Panc1 (cell line): Measurements from ENCODE around the gene ABCB6.

ENCODE experiments used
- CTCF ChIP-seq: fragments of 450-650 bp; IDR thresholded peaks from 2 replicates; pipeline ENCODE4 v1.5.1; 2017; ENCODE audit warnings: mild to moderate bottlenecking
- POLR2AphosphoS5 ChIP-seq: IDR thresholded peaks from 2 replicates; pipeline ENCODE4 v1.6.1; 2012; ENCODE audit warnings: mild to moderate bottlenecking, low read depth, low read length, moderate library complexity
- SIN3A ChIP-seq: IDR thresholded peaks from 2 replicates; pipeline ENCODE4 v1.6.1; 2012; ENCODE audit warnings: low read depth, mild to moderate bottlenecking, low read length, moderate library complexity, borderline replicate concordance; ENCODE audit not compliant: insufficient read depth
- TCF7L2 ChIP-seq: IDR thresholded peaks from 2 replicates; pipeline ENCODE4 v1.6.1; 2011; ENCODE audit warnings: mild to moderate bottlenecking, low read depth, low read length, inconsistent platforms
- TF ChIP-seq, protein P1 (sequence below), 2 experiments: IDR thresholded peaks; 2 replicates each; pipeline ENCODE4 v1.6.1; 2011 to 2012; ENCODE audit warnings: low read depth in 2 of 2, control low read depth in 1 of 2, low read length in 1 of 2, mild to moderate bottlenecking in 1 of 2, moderate library complexity in 1 of 2; ENCODE audit not compliant: insufficient read depth in 1 of 2

DNA sequence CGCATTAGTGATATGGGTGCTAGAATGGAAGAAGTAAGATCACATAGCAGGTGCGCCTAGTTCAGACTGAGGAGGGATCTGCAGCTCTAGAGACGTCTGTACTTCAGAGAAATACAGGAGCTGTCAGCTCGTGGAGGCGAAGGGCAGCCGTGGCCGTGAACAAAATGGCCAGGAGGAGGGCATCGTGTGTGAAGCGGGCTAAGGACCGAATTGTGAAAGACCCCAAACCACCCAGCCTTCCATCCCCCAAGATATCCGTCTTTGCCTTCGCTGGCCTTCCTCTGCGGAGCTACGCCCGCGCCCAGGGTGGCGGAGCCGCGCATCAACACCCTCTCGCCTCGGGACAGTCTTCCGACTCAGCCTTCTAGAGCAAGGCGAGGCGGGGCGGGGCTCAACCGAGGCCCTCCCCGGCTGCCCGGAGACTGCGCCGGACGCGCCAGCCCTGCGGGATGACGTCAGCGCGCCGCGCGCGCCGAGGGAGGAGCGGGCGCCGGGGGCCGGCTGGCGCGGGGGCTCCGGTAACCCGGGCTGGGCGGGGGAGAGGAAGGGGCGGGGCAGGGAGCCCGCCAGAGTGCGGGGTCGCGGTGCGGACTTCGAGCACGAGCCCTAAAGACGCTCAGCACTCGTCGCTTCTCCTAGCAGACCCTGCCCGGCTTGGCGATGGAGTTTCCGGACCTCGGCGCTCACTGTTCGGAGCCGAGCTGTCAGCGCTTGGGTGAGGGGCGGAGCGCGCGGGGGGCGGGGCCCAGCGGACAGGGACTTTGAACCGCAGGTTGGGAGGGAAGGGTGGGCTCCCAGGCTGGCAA lies 12.2 kb downstream of the ABCB6 start, which contains the start of gene ZFAND2B:
- TF ChIP-seq, protein P1, sequence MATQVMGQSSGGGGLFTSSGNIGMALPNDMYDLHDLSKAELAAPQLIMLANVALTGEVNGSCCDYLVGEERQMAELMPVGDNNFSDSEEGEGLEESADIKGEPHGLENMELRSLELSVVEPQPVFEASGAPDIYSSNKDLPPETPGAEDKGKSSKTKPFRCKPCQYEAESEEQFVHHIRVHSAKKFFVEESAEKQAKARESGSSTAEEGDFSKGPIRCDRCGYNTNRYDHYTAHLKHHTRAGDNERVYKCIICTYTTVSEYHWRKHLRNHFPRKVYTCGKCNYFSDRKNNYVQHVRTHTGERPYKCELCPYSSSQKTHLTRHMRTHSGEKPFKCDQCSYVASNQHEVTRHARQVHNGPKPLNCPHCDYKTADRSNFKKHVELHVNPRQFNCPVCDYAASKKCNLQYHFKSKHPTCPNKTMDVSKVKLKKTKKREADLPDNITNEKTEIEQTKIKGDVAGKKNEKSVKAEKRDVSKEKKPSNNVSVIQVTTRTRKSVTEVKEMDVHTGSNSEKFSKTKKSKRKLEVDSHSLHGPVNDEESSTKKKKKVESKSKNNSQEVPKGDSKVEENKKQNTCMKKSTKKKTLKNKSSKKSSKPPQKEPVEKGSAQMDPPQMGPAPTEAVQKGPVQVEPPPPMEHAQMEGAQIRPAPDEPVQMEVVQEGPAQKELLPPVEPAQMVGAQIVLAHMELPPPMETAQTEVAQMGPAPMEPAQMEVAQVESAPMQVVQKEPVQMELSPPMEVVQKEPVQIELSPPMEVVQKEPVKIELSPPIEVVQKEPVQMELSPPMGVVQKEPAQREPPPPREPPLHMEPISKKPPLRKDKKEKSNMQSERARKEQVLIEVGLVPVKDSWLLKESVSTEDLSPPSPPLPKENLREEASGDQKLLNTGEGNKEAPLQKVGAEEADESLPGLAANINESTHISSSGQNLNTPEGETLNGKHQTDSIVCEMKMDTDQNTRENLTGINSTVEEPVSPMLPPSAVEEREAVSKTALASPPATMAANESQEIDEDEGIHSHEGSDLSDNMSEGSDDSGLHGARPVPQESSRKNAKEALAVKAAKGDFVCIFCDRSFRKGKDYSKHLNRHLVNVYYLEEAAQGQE (IDR thresholded peaks at IDR 0.05; ENCODE audit: insufficient read depth in 1 of 2, low read depth in 2 of 2, low read length in 1 of 2): no peak
- TF ChIP-seq CTCF: no peak
- TF ChIP-seq POLR2AphosphoS5: peak; percentile 98
- TF ChIP-seq TCF7L2: peak; percentile 39; the same call in 1 of the 2 replicates
- peak; percentile 62 for TF ChIP-seq SIN3A
